ENCODE results near the gene CNTN4.

GRCh38 chr3:2106438-2106837 lies 7.8 kb downstream of the CNTN4 start:
- no peak for TF ChIP-seq EZH2 (IDR thresholded peaks at IDR 0.05; ENCODE audit: borderline replicate concordance, low read depth, low read length, severe bottlenecking)
- no peak for TF ChIP-seq CTCF (IDR thresholded peaks at IDR 0.05; ENCODE audit: borderline replicate concordance, extremely low read depth, low read length, poor library complexity, severe bottlenecking)

Data from DND-41 (cell line).